HEK293 (cell line): ENCODE results near the gene TMEM259.

Experiments
- EGR2 ChIP-seq: fragments of 450-650 bp; formaldehyde crosslinking; IDR thresholded peaks from 2 replicates; pipeline ENCODE4 v1.5.1; 2016; ENCODE audit warnings: low read depth, missing biosample characterization, missing genetic modification characterization
- GFI1B ChIP-seq: fragments of 450-650 bp; formaldehyde crosslinking; IDR thresholded peaks from 2 replicates; pipeline ENCODE4 v1.5.1; 2016; ENCODE audit warnings: missing biosample characterization, missing genetic modification characterization
- KLF16 ChIP-seq: fragments of 450-650 bp; formaldehyde crosslinking; IDR thresholded peaks from 2 replicates; pipeline ENCODE4 v1.5.1; 2017; ENCODE audit warnings: missing biosample characterization, missing genetic modification characterization
- KLF7 ChIP-seq: fragments of 450-650 bp; formaldehyde crosslinking; IDR thresholded peaks from 2 replicates; pipeline ENCODE4 v1.5.1; 2016; ENCODE audit warnings: missing biosample characterization, missing genetic modification characterization, borderline replicate concordance
- ZBTB20 ChIP-seq: fragments of 450-650 bp; formaldehyde crosslinking; IDR thresholded peaks from 2 replicates; pipeline ENCODE4 v1.5.1; 2016; ENCODE audit warnings: missing biosample characterization, missing genetic modification characterization
- ZFP37 ChIP-seq: fragments of 450-650 bp; formaldehyde crosslinking; IDR thresholded peaks from 2 replicates; pipeline ENCODE4 v1.5.1; 2016; ENCODE audit warnings: missing biosample characterization, missing genetic modification characterization
- ZNF132 ChIP-seq: fragments of 450-650 bp; formaldehyde crosslinking; IDR thresholded peaks from 2 replicates; pipeline ENCODE4 v1.5.1; 2017; ENCODE audit warnings: missing biosample characterization, missing genetic modification characterization, borderline replicate concordance
- ZNF146 ChIP-seq: fragments of 450-650 bp; formaldehyde crosslinking; IDR thresholded peaks from 2 replicates; pipeline ENCODE4 v1.5.1; 2016; ENCODE audit warnings: missing biosample characterization, missing genetic modification characterization
- ZNF157 ChIP-seq: fragments of 450-650 bp; formaldehyde crosslinking; IDR thresholded peaks from 2 replicates; pipeline ENCODE4 v1.5.1; 2016; ENCODE audit warnings: missing biosample characterization, missing genetic modification characterization
- ZNF169 ChIP-seq: fragments of 450-650 bp; formaldehyde crosslinking; IDR thresholded peaks from 2 replicates; pipeline ENCODE4 v1.5.1; 2016; ENCODE audit warnings: missing biosample characterization, missing genetic modification characterization
- ZNF175 ChIP-seq: fragments of 450-650 bp; formaldehyde crosslinking; IDR thresholded peaks from 2 replicates; pipeline ENCODE4 v1.5.1; 2016; ENCODE audit warnings: missing biosample characterization, missing genetic modification characterization
- ZNF202 ChIP-seq: fragments of 450-650 bp; formaldehyde crosslinking; IDR thresholded peaks from 2 replicates; pipeline ENCODE4 v1.5.1; 2016; ENCODE audit warnings: missing biosample characterization, missing genetic modification characterization, borderline replicate concordance
- ZNF214 ChIP-seq: fragments of 450-650 bp; formaldehyde crosslinking; IDR thresholded peaks from 2 replicates; pipeline ENCODE4 v1.5.1; 2017; ENCODE audit warnings: missing biosample characterization, mild to moderate bottlenecking, missing genetic modification characterization, borderline replicate concordance
- ZNF341 ChIP-seq: fragments of 450-650 bp; formaldehyde crosslinking; IDR thresholded peaks from 2 replicates; pipeline ENCODE4; 2016; ENCODE audit warnings: low read depth, missing biosample characterization, missing genetic modification characterization
- ZNF354C ChIP-seq: fragments of 450-650 bp; formaldehyde crosslinking; IDR thresholded peaks from 2 replicates; pipeline ENCODE4 v1.5.1; 2016; ENCODE audit warnings: missing biosample characterization, missing genetic modification characterization, low read depth, borderline replicate concordance
- ZNF37A ChIP-seq: fragments of 450-650 bp; IDR thresholded peaks from 2 replicates; pipeline ENCODE4 v1.5.1; 2018; ENCODE audit warnings: missing biosample characterization, missing genetic modification characterization
- ZNF423 ChIP-seq: fragments of 450-650 bp; formaldehyde crosslinking; IDR thresholded peaks from 2 replicates; pipeline ENCODE4 v1.5.1; 2016; ENCODE audit warnings: missing biosample characterization, missing genetic modification characterization
- ZNF664 ChIP-seq: fragments of 450-650 bp; formaldehyde crosslinking; IDR thresholded peaks from 2 replicates; pipeline ENCODE4 v1.5.1; 2016; ENCODE audit warnings: missing biosample characterization, missing genetic modification characterization
- ZNF76 ChIP-seq: fragments of 450-650 bp; formaldehyde crosslinking; IDR thresholded peaks from 2 replicates; pipeline ENCODE4; 2016; ENCODE audit warnings: low read depth, missing biosample characterization, missing genetic modification characterization, borderline replicate concordance
- TF ChIP-seq, protein P1 (sequence below): fragments of 450-650 bp; formaldehyde crosslinking; IDR thresholded peaks from 2 replicates; pipeline ENCODE4 v1.5.1; 2017; ENCODE audit warnings: missing biosample characterization, missing genetic modification characterization
- TF ChIP-seq, protein P2 (sequence below): fragments of 450-650 bp; formaldehyde crosslinking; IDR thresholded peaks from 2 replicates; pipeline ENCODE4 v1.5.1; 2016; ENCODE audit warnings: missing biosample characterization, missing genetic modification characterization
- TF ChIP-seq, protein P3 (sequence below): fragments of 450-650 bp; formaldehyde crosslinking; IDR thresholded peaks from 2 replicates; pipeline ENCODE4 v1.5.1; 2017; ENCODE audit warnings: missing biosample characterization, missing genetic modification characterization
- TF ChIP-seq, protein P4 (sequence below): fragments of 450-650 bp; formaldehyde crosslinking; optimal IDR thresholded peaks from 2 replicates; pipeline ENCODE3; 2016; ENCODE audit warnings: missing biosample characterization, mild to moderate bottlenecking, missing genetic modification characterization
- TF ChIP-seq, protein P5 (sequence below): fragments of 450-650 bp; formaldehyde crosslinking; IDR thresholded peaks from 2 replicates; pipeline ENCODE4 v1.5.0; 2017; ENCODE audit warnings: missing biosample characterization, missing genetic modification characterization, borderline replicate concordance
- TF ChIP-seq, protein P6 (sequence below): fragments of 450-650 bp; formaldehyde crosslinking; IDR thresholded peaks from 2 replicates; pipeline ENCODE4 v1.5.1; 2016; ENCODE audit warnings: missing biosample characterization, missing genetic modification characterization

Gene TMEM259

DNA sequence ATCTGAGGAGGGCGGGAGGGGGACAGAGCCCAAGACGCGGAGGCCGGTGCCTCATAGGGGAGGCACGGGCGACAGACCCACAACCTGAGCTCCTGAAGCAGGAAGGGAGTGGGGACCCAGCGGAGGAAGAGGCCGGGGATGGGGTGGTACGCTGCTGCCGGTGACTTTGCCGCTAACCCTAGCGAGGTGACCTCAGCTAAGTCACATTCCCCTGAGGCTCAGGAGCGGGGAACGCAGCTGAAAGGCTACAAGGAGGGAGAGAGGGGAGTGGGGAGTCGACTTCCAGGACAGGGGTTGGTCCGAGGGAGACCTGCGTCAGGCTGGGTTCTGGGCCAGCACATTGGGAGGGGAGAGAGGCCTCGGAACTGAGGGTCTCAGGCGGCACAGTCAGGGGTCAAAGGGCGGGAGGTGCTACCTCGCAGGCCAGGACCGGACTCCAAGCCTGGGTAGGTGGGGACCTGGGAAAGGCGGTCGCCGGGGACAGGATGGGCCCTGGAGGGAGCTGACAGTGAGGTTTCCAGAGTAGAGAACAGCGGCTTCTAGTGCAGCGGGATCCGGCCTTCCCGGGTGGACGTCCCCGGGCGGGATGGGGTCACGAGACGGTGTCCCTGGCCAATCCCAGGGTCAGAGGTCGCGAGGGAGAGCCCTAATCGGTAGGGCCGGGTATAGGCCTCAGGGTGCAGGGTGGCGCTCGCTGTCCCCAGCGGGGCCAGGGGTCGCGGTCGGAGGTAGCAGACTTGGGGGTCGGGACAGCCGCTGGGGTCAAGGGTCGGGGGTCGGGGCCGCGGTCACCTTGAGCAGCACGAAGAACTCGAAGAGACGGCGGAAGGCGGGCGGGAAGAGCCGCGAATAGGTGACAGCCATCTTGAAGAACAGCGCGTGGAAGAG is 699 bp downstream of the TMEM259 start (continued):
- TF ChIP-seq KLF16 (tag by site-specific recombination), result peak; percentile 27; the same call in 1 of the 2 replicates
- no peak for TF ChIP-seq EGR2 (tag by site-specific recombination)
- no peak for TF ChIP-seq ZNF354C (tag by site-specific recombination)
- TF ChIP-seq ZNF76, result peak; percentile 48
- TF ChIP-seq ZNF37A (tag by site-specific recombination), result no peak
- TF ChIP-seq ZBTB20, result peak; percentile 15; the same call in 1 of the 2 replicates
- TF ChIP-seq, protein P1, sequence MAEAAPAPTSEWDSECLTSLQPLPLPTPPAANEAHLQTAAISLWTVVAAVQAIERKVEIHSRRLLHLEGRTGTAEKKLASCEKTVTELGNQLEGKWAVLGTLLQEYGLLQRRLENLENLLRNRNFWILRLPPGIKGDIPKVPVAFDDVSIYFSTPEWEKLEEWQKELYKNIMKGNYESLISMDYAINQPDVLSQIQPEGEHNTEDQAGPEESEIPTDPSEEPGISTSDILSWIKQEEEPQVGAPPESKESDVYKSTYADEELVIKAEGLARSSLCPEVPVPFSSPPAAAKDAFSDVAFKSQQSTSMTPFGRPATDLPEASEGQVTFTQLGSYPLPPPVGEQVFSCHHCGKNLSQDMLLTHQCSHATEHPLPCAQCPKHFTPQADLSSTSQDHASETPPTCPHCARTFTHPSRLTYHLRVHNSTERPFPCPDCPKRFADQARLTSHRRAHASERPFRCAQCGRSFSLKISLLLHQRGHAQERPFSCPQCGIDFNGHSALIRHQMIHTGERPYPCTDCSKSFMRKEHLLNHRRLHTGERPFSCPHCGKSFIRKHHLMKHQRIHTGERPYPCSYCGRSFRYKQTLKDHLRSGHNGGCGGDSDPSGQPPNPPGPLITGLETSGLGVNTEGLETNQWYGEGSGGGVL (tag by site-specific recombination), result 0 out of 2 replicates have a peak, but pooled peaks have one; percentile 26
- no peak for TF ChIP-seq ZNF175
- TF ChIP-seq ZNF202 (tag by site-specific recombination), result no peak
- TF ChIP-seq, protein P2, sequence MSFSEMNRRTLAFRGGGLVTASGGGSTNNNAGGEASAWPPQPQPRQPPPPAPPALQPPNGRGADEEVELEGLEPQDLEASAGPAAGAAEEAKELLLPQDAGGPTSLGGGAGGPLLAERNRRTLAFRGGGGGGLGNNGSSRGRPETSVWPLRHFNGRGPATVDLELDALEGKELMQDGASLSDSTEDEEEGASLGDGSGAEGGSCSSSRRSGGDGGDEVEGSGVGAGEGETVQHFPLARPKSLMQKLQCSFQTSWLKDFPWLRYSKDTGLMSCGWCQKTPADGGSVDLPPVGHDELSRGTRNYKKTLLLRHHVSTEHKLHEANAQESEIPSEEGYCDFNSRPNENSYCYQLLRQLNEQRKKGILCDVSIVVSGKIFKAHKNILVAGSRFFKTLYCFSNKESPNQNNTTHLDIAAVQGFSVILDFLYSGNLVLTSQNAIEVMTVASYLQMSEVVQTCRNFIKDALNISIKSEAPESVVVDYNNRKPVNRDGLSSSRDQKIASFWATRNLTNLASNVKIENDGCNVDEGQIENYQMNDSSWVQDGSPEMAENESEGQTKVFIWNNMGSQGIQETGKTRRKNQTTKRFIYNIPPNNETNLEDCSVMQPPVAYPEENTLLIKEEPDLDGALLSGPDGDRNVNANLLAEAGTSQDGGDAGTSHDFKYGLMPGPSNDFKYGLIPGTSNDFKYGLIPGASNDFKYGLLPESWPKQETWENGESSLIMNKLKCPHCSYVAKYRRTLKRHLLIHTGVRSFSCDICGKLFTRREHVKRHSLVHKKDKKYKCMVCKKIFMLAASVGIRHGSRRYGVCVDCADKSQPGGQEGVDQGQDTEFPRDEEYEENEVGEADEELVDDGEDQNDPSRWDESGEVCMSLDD (tag by site-specific recombination), result peak; percentile 59; the same call in 1 of the 2 replicates
- TF ChIP-seq ZNF664 (tag by site-specific recombination), result no peak
- no peak for TF ChIP-seq ZNF423 (tag by site-specific recombination)
- TF ChIP-seq, protein P3, sequence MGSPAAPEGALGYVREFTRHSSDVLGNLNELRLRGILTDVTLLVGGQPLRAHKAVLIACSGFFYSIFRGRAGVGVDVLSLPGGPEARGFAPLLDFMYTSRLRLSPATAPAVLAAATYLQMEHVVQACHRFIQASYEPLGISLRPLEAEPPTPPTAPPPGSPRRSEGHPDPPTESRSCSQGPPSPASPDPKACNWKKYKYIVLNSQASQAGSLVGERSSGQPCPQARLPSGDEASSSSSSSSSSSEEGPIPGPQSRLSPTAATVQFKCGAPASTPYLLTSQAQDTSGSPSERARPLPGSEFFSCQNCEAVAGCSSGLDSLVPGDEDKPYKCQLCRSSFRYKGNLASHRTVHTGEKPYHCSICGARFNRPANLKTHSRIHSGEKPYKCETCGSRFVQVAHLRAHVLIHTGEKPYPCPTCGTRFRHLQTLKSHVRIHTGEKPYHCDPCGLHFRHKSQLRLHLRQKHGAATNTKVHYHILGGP (tag by site-specific recombination), result no peak
- TF ChIP-seq, protein P4, sequence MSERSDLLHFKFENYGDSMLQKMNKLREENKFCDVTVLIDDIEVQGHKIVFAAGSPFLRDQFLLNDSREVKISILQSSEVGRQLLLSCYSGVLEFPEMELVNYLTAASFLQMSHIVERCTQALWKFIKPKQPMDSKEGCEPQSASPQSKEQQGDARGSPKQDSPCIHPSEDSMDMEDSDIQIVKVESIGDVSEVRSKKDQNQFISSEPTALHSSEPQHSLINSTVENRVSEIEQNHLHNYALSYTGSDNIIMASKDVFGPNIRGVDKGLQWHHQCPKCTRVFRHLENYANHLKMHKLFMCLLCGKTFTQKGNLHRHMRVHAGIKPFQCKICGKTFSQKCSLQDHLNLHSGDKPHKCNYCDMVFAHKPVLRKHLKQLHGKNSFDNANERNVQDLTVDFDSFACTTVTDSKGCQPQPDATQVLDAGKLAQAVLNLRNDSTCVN (tag by site-specific recombination), result peak; percentile 67
- TF ChIP-seq ZNF214 (tag by site-specific recombination), result no peak
- TF ChIP-seq, protein P5, sequence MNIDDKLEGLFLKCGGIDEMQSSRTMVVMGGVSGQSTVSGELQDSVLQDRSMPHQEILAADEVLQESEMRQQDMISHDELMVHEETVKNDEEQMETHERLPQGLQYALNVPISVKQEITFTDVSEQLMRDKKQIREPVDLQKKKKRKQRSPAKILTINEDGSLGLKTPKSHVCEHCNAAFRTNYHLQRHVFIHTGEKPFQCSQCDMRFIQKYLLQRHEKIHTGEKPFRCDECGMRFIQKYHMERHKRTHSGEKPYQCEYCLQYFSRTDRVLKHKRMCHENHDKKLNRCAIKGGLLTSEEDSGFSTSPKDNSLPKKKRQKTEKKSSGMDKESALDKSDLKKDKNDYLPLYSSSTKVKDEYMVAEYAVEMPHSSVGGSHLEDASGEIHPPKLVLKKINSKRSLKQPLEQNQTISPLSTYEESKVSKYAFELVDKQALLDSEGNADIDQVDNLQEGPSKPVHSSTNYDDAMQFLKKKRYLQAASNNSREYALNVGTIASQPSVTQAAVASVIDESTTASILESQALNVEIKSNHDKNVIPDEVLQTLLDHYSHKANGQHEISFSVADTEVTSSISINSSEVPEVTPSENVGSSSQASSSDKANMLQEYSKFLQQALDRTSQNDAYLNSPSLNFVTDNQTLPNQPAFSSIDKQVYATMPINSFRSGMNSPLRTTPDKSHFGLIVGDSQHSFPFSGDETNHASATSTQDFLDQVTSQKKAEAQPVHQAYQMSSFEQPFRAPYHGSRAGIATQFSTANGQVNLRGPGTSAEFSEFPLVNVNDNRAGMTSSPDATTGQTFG (tag by site-specific recombination), result no peak
- TF ChIP-seq KLF7, result 0 out of 2 replicates have a peak, but pooled peaks have one; percentile 15
- TF ChIP-seq GFI1B (tag by site-specific recombination), result no peak
- TF ChIP-seq ZNF169 (tag by site-specific recombination), result no peak
- peak; percentile 2; the same call in 1 of the 2 replicates for TF ChIP-seq ZNF146 (tag by site-specific recombination)
- TF ChIP-seq, protein P6, sequence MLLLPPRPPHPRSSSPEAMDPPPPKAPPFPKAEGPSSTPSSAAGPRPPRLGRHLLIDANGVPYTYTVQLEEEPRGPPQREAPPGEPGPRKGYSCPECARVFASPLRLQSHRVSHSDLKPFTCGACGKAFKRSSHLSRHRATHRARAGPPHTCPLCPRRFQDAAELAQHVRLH (tag by site-specific recombination), result no peak
- TF ChIP-seq ZNF132, result no peak
- TF ChIP-seq ZFP37, result 0 out of 2 replicates have a peak, but pooled peaks have one; percentile 33
- TF ChIP-seq ZNF341 (tag by site-specific recombination), result peak; percentile 99
- TF ChIP-seq ZNF157 (tag by site-specific recombination), result no peak
